GM18873 (cell line): ENCODE measurements around the gene STRA6.

Experiments used
- ATAC-seq: cut with Tn5 transposase; IDR thresholded peaks from one replicate; pipeline ENCODE4 v1.9.1; 2021; ENCODE audit warnings: mild to moderate bottlenecking, moderate library complexity, moderate number of reproducible peaks; ENCODE audit not compliant: unreplicated experiment, low FRiP score

Gene STRA6

DNA sequence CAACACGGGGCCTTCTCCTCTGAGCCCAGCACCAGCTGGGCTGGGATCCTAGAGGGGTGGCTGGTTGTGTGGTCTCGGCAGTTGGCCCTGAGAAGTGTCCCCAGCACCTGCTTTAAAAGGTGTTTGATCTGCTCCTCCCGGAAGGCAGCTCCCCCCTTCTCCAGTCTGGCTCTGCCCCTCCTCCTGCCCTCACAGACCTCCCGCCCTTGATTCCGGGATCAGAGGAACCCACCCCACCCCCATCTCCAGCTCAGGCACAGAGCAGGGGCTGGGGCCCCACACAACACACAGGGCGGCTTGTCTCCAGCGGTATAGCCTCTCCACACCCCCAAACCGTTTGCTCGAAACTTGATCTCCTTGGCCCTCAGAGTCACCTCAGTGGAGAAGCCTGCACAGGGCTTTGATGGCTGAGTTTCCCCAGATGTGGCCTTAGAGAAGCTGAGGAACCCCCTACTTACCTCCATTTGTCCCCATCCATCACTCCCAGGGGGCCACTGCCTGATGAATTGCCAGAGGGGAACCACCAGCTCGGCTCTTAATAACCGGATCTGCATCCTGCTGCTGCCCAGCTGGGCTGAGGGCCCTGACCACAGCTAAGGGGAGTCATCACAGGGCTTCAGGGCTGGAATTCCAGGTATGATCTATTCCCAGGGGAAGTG is 6.4 kb upstream of the STRA6 start:
- no peak for ATAC-seq

DNA sequence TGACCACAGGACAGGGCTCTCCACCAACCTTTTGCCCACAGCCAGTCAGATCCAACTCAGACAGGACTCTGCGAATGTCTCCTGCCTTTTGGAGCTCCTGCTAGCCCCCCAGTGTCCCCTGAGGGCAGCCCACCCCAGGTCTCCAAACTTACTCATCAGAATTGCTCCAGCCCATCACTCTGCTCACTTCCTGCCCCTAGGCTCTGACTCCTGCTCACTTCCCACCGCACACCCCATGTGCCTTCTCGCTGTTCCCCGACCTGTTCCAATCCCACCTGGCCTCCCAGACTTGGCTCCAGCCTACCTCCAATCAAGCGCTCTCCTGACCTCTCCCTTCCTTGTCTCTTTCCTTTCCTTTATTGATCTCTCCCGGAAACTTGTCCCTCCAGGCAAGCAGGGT is 5.9 kb upstream of the STRA6 start:
- ATAC-seq, result no peak

DNA sequence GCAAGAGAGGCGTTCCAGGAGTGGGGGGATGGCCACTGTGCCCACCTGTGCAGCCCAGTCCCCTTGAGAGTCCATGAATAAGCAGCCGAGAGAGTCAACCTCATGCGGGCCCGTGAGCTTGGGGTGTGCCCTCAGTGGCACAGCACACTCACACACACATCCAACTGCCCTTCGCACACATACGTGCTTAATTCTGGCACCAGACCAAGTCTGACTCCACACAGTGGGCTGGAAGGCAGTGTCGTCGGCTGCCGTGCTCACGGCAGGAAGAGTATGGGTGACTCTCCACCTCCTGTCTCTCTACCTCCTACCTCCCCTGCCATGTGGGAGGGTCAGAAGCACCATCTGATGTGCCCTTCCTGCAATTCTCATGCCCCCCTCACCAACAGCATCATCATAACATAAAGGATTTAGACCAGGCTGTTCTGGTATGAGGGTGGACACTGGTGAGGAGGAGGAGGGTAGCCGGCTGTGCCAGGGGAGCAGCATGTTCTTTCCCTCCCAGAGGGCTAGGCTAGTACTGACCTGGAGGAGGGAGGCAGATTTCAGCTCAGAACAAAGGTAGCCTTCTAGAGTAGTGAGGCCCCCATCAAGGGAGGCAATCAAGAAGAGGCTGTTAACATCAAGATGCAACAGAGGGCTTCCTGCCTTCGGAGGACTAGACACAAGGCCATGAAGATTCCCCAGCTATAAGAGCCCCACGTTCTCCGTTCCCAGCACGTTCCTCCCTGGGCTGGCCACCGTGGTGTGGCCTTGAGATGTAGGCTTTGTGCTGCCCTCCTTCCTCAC is 5.3 kb upstream of the STRA6 start:
- no peak for ATAC-seq

DNA sequence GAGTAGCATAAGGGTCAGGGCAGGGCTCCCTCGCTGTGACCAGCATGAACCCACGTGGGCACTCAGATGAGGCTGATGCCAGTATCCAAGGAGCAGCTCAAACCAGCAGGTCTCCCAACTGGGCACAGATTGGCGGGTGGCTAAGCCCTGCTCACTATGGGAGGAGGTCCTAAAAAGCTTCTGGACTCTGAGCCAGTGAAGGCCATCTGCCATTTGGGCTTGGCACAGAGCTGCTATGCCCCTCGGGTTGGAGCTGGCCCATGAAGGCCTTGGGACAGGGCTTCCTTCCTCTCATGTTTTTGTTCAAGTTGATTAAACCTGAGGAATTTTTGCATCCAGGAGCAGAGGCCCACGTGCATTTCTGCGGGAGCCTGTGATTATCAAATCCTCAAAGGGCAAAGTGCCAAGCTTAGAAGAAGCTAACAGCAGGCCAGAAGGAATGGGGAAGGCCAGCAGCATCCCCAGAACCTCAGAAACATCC is 4.3 kb upstream of the STRA6 start:
- no peak for ATAC-seq

DNA sequence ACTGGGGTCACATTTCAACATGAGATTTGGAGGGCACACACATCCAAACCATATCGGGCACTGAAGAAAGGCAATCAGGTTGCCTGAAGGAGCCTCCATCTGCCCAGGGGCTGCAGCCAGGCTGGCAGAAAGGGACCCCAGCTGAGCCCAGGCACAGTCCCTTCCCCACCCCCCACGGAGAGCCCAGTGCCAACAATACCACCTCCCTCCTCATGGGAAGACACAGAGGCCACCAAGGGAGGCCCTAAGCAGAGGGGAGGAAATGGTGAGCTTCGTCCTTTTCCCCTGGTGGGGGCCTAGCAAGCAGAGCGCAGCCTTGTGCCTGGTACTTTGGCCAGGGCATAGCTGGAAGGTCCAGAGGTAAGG is 3.0 kb upstream of the STRA6 start:
- ATAC-seq, result no peak

DNA sequence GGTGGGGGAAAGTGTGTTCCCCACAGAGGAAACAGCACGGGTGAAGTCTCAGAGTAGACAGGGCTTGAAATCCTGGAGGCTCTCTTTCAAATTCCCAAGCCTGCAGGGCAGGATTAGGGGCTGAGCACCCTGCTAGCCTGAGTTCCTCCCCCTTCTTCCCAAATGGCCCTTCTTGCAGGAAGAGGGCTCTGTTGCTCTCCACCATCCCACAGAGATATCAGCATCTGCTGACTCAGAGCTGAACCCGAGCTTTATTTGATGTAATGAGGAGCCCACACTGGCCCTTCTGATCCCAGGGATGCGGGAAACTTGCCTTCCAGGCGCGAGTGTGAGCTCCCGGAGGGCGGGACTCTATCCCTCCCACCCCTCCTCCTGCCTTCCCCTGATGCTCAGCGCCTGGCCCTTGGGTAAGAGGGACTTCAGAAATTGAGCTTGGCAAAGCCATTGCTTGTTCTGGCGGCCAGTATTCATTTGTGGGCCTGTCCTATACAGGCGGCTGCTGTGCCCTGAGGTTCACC is 1.4 kb upstream of the STRA6 start:
- ATAC-seq, result no peak

DNA sequence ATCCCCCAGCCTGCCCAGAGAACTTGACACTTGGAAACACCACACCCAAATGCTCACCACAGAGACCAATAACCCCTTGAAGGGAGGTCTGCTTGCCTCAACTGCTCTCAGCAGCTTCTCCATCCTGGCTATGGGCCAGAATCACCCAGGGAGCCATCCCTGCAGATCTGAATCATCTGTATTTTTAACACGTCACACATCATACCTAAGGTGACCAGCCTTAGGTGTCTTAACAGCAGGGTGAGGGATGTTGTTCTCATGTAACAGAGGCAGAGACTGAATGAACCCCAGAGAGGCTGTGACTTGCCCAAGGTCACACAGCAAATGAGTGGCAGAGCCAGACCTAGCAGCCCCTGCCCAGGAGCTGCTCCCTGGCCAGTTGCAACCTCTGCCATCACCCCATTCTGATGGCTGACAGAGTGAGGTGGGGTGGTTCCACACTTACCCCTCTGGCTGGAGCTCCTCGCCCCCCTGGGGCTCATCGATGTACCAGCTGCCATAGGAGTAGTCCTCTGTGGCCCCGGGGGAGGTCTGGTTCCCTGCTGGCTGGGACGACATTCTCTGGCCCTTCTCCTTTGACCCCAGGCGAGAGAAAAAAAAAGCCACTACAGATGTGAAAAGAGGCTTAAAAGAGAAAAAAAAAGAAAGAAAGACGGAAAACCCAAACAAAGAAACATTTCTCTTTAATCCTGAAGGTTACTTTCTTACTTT is 722 bp downstream of the STRA6 start:
- ATAC-seq, result no peak

DNA sequence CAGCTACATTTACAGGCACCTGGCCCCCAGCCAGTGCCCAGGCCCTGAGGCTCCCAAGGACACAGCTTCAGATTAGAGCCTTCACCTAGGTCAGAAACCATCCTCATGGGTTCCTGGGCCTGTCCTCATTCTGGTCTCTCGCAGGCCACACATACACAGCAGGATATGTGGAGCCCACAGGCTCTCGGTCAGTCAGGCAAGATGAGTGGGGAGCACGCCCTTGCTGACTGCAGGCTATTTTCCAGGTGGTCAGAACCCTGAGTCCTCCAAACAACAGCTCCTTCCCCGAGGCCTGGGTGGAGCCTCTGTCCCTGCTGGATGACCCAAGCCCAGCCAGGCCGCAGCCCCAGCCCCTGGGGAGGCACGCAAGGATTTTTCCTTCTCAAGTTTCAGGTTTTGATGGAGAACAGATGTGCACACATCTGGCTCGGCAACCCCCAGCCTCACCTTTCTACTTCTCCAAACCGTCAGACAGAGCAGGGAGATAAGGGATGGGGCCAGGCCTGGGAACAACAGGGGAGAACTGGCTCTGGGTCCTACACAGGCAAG is 1.6 kb downstream of the STRA6 start:
- no peak for ATAC-seq

DNA sequence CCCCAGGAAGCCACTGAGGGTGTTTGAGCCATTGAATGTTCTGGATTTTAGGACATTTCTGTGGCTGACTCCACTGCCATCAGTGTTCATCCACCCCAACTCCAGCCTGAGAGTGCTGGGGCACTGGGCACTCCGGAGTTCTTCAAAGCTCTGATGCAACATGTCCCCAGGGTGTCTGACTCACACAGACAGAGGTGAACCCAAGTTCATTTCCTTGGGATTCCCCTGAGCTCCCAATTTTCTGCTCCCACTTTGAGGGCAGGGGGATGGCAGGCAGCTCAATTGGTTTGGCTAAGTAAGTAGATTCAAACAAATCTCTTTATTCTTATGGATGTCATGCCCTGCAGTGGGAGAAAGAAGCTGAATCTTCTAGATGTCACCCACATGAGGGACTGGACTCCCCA is 2.2 kb downstream of the STRA6 start:
- no peak for ATAC-seq

DNA sequence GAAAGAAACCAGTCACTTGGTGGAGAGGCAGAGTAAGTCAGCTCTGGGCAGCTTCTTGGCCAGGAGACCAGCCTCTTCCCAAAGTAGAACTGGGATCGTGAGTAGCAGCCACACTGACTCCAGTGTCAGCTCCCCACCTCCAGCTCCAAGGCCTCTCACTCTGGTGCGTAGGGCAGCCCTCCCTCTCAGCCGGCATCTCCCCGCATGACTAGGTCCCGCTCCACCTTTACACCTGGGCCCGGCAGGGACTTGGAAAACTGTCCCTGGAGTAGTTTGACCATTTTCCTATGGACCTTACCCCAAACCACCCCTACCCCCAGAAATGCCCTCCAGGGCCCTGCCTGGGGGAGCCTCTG is 3.3 kb downstream of the STRA6 start:
- ATAC-seq, result no peak

DNA sequence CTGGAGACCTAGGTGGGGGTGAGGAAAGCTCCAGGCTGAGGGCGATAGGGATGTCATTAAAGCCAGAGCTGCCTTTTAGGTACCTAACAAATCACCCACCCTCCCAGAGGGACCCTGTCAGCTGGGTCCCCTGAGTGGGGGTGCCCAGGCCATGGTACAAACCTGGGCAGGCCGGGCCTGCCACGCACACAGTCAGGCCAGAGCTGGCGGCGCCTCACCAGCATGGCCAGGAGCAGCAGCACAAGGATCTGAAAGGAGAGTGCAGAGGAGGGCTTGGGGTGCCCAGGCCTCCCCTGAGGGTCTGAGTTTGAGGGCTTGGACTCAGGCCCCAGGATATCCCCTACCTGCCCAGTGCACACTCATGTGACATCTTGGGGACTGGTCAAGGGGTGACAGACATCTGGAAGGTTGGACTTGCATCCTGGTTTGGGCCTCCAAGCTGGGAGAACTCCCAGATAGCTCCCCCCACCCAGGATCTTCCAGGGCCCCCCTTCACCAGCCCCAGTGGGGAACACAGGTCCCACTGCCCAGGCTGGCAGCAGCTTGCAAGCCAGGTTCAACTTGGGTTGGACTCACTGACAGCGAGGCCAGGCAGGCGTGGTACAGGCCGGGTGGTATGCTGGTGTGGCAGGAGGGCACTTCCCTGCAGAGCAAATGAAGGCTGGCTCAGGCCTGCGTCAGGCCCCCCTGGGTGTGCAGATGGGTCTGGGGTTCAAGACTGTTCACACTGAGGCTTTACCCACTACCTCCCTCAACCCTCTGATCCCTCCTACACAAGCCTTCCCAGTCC is 5.2 kb downstream of the STRA6 start:
- ATAC-seq, result no peak

DNA sequence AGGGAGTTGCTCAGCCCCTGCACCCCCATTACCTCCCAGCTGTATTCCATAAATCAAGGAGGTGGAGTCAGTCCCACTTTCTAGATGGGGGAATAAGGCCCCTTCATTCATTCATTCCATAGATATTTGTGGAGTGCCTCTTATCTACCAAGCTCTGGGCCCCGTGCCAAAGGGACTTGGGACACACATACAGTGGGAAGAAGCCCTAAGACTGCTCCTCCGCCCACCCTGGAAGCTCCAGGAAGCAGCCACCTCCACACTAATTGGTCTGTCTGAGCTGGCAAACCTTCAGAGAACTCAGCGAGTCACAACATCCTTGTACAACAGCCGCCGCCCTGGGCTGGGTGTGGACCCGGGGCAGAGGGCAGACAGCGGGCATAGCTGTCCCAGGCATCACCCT is 6.4 kb downstream of the STRA6 start:
- no peak for ATAC-seq

DNA sequence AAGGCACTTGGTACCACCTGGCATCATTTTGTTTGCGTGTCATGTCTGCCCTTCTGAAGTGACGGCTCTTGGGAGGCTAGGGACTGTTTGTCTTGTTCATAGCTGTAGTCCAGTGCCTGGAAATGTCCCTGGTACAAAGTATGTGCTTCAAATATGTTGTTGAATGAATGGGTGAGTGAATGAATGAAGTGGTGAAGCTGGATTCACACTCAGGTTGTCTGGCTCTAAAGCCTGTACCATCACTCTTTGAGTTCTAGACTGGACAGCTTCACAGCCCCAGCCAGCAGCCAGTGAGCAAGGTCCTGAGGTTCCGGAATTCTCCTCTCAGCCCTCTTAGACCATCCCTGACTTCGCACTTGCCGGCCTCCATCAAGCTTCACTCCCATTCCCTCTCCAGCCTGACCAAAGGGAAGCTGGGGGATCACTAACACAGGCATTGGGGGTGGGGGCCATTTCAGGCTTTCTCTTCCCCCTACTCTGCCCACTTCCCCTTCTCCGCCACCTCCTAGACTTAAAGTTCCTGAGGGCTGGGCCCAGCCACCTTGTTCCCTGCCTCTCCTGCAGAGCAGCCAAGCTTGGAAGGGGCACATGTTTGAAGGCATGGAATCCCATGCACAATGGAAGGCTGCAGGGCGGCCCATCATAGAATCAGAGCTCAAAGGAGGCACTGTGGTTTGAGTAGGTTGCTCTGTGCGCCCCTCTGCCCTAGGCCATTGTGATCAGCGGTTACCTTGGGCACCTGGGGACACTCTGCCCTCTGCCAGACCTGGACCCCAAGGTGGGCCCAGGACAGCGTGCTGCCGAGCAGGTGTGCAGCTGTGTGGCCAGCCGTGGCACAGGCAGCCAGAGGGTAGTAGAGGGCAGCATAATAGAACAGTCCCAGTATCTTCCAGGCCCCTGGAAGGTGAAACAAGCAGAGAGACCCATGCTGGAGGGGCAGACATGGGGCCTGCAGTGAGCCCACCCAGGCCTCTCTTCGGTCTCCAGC is 7.7 kb downstream of the STRA6 start:
- ATAC-seq, result no peak

DNA sequence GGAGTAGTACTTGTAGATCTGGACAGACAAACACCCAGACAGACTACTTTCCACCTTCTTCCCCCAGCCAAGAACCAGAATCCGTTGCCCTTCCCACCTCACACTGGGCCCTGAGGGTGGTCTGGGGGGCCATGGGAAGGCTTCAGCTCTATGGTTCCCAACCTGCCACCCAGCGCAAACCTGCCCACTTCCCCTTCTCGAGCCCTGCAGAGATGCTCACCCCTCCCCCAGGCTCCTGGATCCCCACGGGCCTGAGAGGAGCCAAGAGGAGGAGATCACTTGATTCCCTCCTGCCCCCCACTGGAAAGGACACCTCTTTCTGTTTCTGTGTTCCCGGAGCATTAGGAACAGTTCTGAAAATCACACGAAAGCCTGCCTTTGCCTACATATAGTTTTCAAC is 8.7 kb downstream of the STRA6 start:
- ATAC-seq, result no peak

DNA sequence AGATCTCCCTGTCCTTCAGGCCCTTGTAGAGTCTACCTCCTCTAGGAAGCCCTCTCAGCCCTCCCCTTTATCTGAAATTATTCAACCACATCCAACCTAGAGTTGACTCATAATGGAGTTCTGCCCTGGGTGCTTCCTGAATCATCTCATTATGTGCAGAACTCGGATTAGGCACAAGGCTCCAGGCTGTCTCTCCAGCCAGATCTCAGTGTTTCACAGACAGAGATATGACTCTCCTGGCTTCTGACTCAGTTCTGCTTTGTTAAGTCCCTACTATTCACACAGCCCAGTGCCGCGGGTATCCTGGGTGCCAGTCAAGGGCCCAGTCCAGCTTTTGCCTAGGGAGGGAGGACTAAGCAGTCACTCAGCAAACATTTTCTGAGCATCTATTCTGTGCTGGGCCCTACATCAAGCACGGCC is 9.3 kb downstream of the STRA6 start:
- no peak for ATAC-seq

DNA sequence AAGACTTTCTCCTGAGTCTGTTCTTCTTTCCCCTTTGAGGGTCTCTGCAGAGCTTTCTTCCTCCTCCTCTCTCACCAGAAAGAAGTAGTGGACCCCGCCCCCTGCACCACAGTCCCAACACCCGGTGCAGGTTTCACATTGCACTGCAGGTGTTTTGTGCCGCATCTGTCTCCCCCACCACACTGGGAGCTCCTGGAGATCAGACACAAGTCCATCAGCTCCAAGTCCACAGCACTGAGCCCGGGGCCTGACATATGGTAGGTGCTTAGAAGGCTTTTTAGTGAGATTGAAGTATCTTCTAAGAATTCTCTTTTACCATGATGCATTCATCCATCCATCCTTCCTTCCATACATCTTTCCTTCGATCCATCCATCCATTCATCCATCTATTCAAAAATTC is 9.8 kb downstream of the STRA6 start:
- no peak for ATAC-seq

DNA sequence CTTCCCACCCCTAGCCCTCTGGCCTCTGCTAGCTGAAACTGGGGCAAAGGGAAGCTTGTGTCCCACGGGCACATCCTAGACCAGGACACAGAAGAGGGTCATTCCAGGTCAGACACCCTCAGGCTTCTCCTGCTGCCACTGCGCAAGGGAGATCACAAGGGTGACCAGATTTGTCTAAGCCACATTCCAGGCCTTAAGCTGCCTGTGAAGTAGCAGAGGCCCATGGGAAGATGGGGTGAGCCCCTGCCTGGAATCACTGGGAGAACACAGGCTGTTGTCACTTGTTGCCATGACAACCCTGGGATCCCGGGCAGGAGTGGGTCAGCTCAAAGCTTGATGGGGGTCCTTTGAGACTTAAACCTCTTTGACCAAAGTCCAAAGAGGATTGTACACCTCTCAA is 10.8 kb downstream of the STRA6 start:
- ATAC-seq, result no peak

DNA sequence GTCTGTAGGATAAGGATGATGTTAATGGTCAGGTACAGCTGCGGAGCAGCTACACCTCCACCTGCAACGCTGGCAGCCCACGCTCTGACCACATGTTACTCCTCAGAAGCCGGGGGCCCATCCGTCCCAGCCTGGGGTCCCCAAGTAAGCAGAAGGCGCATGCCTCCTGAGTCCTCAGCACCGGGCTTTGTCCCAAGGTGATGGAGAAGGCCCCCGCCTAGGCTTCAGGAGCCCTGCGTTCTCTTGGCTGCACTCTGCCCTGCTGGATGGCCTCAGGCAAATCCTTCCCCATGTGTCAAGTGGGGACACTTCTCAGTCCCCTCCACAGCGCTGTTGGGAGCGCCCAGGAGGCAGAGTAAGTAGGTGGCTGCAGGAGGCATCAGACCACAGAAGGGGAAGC is 14.4 kb downstream of the STRA6 start:
- no peak for ATAC-seq

DNA sequence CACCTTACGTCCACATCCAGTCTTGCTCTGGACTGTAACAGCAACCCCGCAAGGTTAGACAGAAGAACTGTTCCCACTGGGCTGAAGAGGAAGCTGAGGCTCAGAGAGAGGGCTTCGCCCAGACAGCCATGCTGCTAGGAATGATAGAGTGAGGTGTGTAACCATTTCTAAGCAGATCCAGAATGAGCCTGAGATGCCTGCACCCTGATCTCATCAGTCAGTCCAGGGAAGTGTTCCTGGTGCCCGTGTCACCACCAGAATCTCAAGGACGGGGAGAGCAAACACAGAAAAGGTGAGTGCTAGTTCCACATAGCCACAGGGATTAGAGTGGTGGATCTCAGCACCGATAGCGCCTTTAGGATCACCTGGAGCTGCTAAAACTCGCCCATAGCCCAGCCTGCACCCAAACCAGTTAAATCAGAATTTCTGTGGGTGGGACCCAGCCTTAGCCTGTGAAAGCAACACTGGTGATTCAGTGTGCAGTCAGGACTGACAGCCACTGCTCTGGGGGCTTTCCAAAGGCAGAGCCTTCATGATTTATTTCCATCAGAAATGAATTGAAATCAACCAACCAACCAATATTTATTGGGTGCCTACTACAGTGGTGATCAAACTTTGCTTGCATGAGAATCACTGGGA is 16.8 kb downstream of the STRA6 start:
- ATAC-seq, result no peak
